Left ventricle myocardium inferior (tissue), 1 donor: ENCODE measurements around the gene VWA8. TPM values are rescaled to one million over a fixed set of nuclear protein-coding genes. Genes with fewer than 3 reads are reported as not detected.
"Not testable (repeated sequence)": the region's sequence is repeated elsewhere in the genome, so short reads cannot be mapped to it uniquely, and the experiment has no call there.

ENCODE experiments used
- DNase-seq: peaks from one replicate; pipeline ENCODE4 v3.0.0-alpha.2; 2020
- H3K27ac ChIP-seq: fragments of 200-600 bp; replicated peaks from 2 replicates; pipeline ENCODE4 v1.8.0; 2021
- H3K27me3 ChIP-seq: fragments of 200-600 bp; 2 replicates; pipeline ENCODE4 v1.8.0; 2021; ENCODE audit warnings: low read depth
- H3K36me3 ChIP-seq: fragments of 200-600 bp; 2 replicates; pipeline ENCODE4 v1.8.0; 2021
- H3K4me1 ChIP-seq: fragments of 200-600 bp; 2 replicates; pipeline ENCODE4 v1.8.0; 2021
- H3K4me3 ChIP-seq: fragments of 200-600 bp; 2 replicates; pipeline ENCODE4 v1.8.0; 2021; ENCODE audit warnings: mild to moderate bottlenecking, moderate library complexity
- H3K9me3 ChIP-seq: fragments of 200-600 bp; replicated peaks from 2 replicates; pipeline ENCODE4 v1.8.0; 2021
- CTCF ChIP-seq: fragments of 200-600 bp; IDR thresholded peaks from 2 replicates; pipeline ENCODE4 v1.8.0; 2021; ENCODE audit warnings: antibody characterized with exemption, mild to moderate bottlenecking, borderline replicate concordance
- intact Hi-C: fragments of 100-400 bp; cut with micrococcal nuclease; formaldehyde crosslinking; loops from one replicate; pipeline ENCODE4 v1.11.0; 2022
- total RNA-seq: library from RNA; stranded (reverse); fragmentation: NEBNext Ultra II Directional; extraction: Animal tissue kit (Norgen Biotek cat#: 25700); gene quantifications from one replicate; pipeline ENCODE4 v1.2.1, GENCODE V29; 2021
- donor health status: DM: no; HTN: yes; CAD: no; lungs with severe emphysema.

VWA8 gene
- total RNA-seq, 1 donor from 2014 or later: 51.0 TPM

- no peaks in the 10 kb centered on the region for H3K9me3 ChIP-seq
- no peak for DNase-seq
- H3K4me3 ChIP-seq: no peak overlapping the region
- no peaks in the 10 kb centered on the region for H3K4me1 ChIP-seq
- peaks cover 6% of the 10 kb centered on the region for H3K36me3 ChIP-seq
- H3K27me3 ChIP-seq: no peaks in the 10 kb centered on the region
- intact Hi-C loops: no loop called here
- no peak overlapping the region for H3K27ac ChIP-seq
- no peak for TF ChIP-seq CTCF
Observed at GRCh38 chr13:41900918-41901317, 60.0 kb downstream of the VWA8 start.

- H3K4me3 ChIP-seq, H3K4me1 ChIP-seq, H3K9me3 ChIP-seq, H3K36me3 ChIP-seq, DNase-seq, intact Hi-C loops, H3K27me3 ChIP-seq, H3K27ac ChIP-seq: not testable (repeated sequence)
Observed at GRCh38 chr13:41898411-41898810, 62.5 kb downstream of the VWA8 start.

- no peak for DNase-seq
- no peak for TF ChIP-seq CTCF
- H3K27me3 ChIP-seq: no peaks in the 10 kb centered on the region
- no peaks in the 10 kb centered on the region for H3K4me1 ChIP-seq
- intact Hi-C loops: no loop called here
- H3K4me3 ChIP-seq: no peak overlapping the region
- no peak overlapping the region for H3K27ac ChIP-seq
- H3K9me3 ChIP-seq: no peaks in the 10 kb centered on the region
- H3K36me3 ChIP-seq: no peaks in the 10 kb centered on the region
Observed at GRCh38 chr13:41897126-41897525, 63.8 kb downstream of the VWA8 start.

GRCh38 chr13:41895478-41895877 is 65.4 kb downstream of the VWA8 start:
- no peak for TF ChIP-seq CTCF
- H3K4me3 ChIP-seq: no peak overlapping the region
- H3K9me3 ChIP-seq: no peaks in the 10 kb centered on the region
- no peak for DNase-seq
- H3K27me3 ChIP-seq: no peaks in the 10 kb centered on the region
- H3K4me1 ChIP-seq: no peaks in the 10 kb centered on the region
- peaks cover 7% of the 10 kb centered on the region for H3K36me3 ChIP-seq
- intact Hi-C loops: no loop called here
- H3K27ac ChIP-seq: no peak overlapping the region

- Histone ChIP-seq H3K27me3 (no peaks in the 10 kb centered on the region), H3K9me3 (no peaks in the 10 kb centered on the region), H3K4me3 (no peak overlapping the region), H3K4me1 (peaks cover 12% of the 10 kb centered on the region), H3K36me3 (peaks cover 15% of the 10 kb centered on the region), H3K27ac (no peak overlapping the region)
- no peak for DNase-seq
- intact Hi-C loops: no loop called here
- TF ChIP-seq CTCF: no peak
Observed at GRCh38 chr13:41891119-41891518, 69.8 kb downstream of the VWA8 start.

GRCh38 chr13:41883147-41883546 is 77.8 kb downstream of the VWA8 start:
- H3K4me1 ChIP-seq: peaks cover 9% of the 10 kb centered on the region
- no peaks in the 10 kb centered on the region for H3K9me3 ChIP-seq
- peaks cover 38% of the 10 kb centered on the region for H3K36me3 ChIP-seq
- H3K27ac ChIP-seq: no peak overlapping the region
- no peak for DNase-seq
- intact Hi-C loops: no loop called here
- H3K4me3 ChIP-seq: no peak overlapping the region
- no peak for TF ChIP-seq CTCF
- no peaks in the 10 kb centered on the region for H3K27me3 ChIP-seq

- H3K27ac ChIP-seq, H3K4me1 ChIP-seq, H3K9me3 ChIP-seq, intact Hi-C loops, DNase-seq, H3K4me3 ChIP-seq, H3K27me3 ChIP-seq: not testable (repeated sequence)
- H3K36me3 ChIP-seq: peaks cover 38% of the 10 kb centered on the region
Observed at GRCh38 chr13:41881890-41882289, 79.0 kb downstream of the VWA8 start.
